Urinary bladder (tissue), 4 donors: Measurements from ENCODE around the gene SLC35G4. TPM values are rescaled to one million over a fixed set of nuclear protein-coding genes. Genes with fewer than 3 reads are reported as not detected.
"Not testable (repeated sequence)": the region's sequence is repeated elsewhere in the genome, so short reads cannot be mapped to it uniquely, and the experiment has no call there.

Source experiments
- DNase-seq: peaks from one replicate; pipeline ENCODE4 v3.0.0-alpha.2; 2015; ENCODE audit errors: extremely low spot score
- H3K27ac ChIP-seq: one replicate; pipeline ENCODE4 v1.5.1; 2013; ENCODE audit warnings: low read depth, mild to moderate bottlenecking, moderate library complexity
- H3K36me3 ChIP-seq: one replicate; pipeline ENCODE4 v1.6.1; 2013; ENCODE audit warnings: mild to moderate bottlenecking, moderate library complexity; ENCODE audit not compliant: insufficient read depth
- H3K4me1 ChIP-seq: one replicate; pipeline ENCODE4 v1.6.1; 2013; ENCODE audit warnings: mild to moderate bottlenecking, moderate library complexity; ENCODE audit not compliant: insufficient read depth
- H3K4me3 ChIP-seq: one replicate; pipeline ENCODE4 v1.5.1; 2013; ENCODE audit warnings: low read depth, low read length
- WGBS: extraction: QIAGEN DNeasy Blood & Tissue Kit; methylation state at CpG from one replicate; pipeline ENCODE4 v1.1.7; 2013; 5-methylcytosine and 5-hydroxymethylcytosine counted together
- polyA plus RNA-seq: library from polyadenylated mRNA; stranded (reverse); fragments of 200-250 nt; gene quantifications from one replicate; pipeline ENCODE4 v1.2.3, GENCODE V29; 2013
- total RNA-seq: library from RNA; depleted of rRNA; stranded (reverse); fragments of >200 nt; gene quantifications from one replicate; pipeline ENCODE4 v1.2.3, GENCODE V29; 2014
- donor health status: healthy with polysubstance abuse.
- donor health status: healthy.

Gene SLC35G4
- total and polyA plus RNA-seq, 2 donors: not detected

DNA sequence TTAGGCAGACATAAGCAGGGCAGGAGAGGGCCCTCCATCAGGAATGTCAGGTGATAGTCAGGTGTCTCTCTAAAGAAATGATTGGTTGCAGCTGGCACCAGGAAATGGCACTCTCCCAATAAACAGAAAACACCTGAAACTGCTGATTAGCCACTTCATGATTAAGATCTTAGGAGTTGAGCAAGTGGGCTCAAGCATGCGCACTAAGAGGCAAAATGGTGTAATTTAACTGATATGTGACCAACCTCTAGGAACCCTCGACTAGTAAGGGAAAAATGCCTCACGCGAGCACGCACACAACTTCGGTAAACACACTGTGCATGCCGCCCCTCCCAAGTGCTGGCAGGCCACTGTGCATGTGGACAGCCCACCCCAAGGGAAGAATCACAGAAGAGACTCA, 23.8 kb upstream of the SLC35G4 start:
- H3K4me1 ChIP-seq: no peaks in the 10 kb centered on the region
- no peak overlapping the region for H3K4me3 ChIP-seq
- no peak for DNase-seq
- WGBS: 67% methylated on average over 7 of the region's 7 CpGs
- H3K27ac ChIP-seq: no peak overlapping the region
- no peaks in the 10 kb centered on the region for H3K36me3 ChIP-seq

DNA sequence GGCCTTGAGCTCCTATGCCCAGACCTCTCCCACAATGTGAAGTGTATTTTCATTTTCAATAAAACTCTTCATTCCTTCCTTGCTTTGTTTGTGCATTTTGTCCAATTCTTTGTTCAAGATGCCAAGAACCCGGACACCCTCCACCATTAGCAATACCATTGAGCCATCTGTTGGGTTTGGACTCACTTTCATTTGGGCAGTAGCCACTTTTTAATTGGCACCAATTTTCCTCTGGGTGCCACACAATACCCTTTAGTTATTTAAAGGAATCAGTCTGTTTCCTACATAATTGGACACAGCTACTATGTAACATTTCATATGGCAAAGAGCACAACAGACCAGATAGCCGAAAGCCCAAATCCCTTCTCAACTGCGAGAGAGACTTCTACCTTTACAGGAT, 22.5 kb upstream of the SLC35G4 start:
- Histone ChIP-seq H3K4me1 (no peaks in the 10 kb centered on the region), H3K36me3 (no peaks in the 10 kb centered on the region), H3K27ac (no peak overlapping the region), H3K4me3 (no peak overlapping the region)
- 93% methylated on average over 3 of the region's 3 CpGs for WGBS
- no peak for DNase-seq

DNA sequence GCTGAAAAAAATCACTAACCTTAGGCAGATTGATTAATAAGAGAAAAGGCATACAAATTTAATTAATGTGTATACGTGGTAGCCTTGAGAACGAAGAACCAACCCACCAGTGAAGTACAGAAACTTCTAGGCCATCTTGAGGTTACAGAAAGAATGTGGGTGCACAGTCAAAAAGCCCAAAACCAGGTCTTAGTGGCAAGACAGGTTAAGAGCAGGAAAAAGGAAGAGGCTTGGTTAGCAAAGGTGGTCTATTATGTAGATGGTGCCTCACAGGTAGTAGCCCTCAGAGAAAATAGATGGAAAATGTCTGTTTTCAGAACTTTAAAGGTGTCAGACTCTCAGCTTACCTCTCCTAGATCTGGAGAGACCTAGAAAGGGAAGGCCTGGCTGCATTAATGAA, 22.0 kb upstream of the SLC35G4 start:
- no peak overlapping the region for H3K4me3 ChIP-seq
- WGBS: 90% methylated on average over 2 of the region's 2 CpGs
- H3K36me3 ChIP-seq: no peaks in the 10 kb centered on the region
- no peak overlapping the region for H3K27ac ChIP-seq
- no peaks in the 10 kb centered on the region for H3K4me1 ChIP-seq
- DNase-seq: no peak

DNA sequence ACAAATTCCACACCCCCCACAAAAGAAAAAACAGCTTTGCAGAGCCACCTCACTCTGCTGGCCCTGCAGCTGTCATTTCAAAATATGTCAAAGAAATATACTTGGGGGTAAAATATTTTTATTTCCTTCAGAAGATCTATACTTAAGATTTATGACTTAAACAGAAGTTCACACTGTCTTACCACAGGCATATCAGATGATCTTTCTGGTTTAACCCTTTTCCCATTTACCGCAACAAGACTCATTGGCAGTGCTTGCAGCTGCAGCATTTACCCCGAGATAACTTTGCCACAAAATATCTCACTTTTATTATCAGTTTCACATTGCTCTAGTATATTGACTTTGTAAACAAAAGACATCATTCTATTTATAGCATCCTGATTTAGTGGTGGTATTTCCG, 21.6 kb upstream of the SLC35G4 start:
- no peak for DNase-seq
- H3K4me1 ChIP-seq: no peaks in the 10 kb centered on the region
- WGBS: 38% methylated on average over 3 of the region's 3 CpGs
- H3K36me3 ChIP-seq: no peaks in the 10 kb centered on the region
- no peak overlapping the region for H3K27ac ChIP-seq
- no peak overlapping the region for H3K4me3 ChIP-seq

DNA sequence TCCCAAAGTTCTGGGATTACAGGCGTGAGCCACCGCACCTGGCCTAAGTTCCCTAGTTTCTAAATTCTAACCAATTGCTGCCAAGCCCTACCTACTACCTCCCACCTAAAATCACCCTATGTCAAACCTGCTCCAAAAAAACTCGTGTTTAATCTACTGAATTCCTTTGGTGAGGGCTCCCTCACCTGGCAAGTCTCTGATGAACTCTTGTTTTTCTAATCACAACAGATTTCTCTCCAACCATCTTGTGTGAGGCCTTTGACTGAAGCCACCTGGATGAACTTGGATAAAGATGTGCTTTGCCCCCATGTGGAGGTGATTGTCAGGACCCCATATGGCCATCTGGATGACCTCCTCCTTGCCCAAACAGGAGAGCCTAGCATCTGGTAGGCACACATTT, 17.4 kb upstream of the SLC35G4 start:
- WGBS: 81% methylated on average over 3 of the region's 3 CpGs
- H3K27ac ChIP-seq: no peak overlapping the region

DNA sequence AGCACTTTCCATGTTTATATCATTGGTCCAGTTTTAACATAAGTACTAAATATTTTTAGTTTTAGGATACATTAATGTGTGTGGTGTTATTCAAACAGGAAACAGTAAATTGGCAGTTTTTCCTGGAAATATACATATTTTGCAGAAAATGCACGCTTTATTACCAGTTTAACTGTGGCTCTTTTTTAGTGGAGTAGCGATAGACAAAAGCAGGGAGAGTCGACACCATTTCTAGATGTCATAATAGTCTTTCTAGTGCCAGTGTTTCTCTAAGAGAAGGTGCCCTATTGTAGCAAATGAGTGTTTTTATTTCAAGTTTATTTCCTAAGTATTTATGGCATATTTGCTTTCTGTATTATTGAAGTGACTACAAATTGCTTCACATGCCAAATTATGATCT, 9.1 kb upstream of the SLC35G4 start:
- Histone ChIP-seq H3K4me3 (no peak overlapping the region), H3K4me1 (no peaks in the 10 kb centered on the region)
- DNase-seq: no peak

More for the DNA sequence above, 17.4 kb upstream of the SLC35G4 start:
- no peak for DNase-seq
- Histone ChIP-seq H3K36me3 (no peaks in the 10 kb centered on the region), H3K4me3 (no peak overlapping the region), H3K4me1 (no peaks in the 10 kb centered on the region)

DNA sequence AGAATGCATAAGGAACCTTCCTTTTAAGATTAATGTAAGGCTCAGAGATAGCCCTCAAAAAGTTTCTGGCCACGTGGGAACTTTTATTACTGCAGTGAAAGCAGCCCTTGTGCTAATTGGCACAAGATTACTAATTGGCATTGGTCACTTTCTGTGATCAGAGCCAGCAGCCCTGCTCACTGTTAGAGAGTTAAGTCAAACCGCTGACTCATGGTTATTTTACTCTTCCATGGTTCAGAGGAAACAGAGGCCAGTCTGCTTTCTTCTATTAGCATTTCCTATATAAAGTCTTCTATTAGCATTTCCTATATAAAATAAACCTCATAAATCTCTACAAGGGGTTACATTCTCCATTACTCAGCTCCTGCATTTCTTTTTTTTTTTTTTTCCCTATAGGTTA, 1.5 kb upstream of the SLC35G4 start:
- H3K4me3 ChIP-seq: no peak overlapping the region
- no peak for DNase-seq
- H3K4me1 ChIP-seq: no peaks in the 10 kb centered on the region
- H3K36me3 ChIP-seq: no peaks in the 10 kb centered on the region
- 22% methylated on average over 2 of the region's 2 CpGs for WGBS
- no peak overlapping the region for H3K27ac ChIP-seq

More for the DNA sequence above, 9.1 kb upstream of the SLC35G4 start:
- 56% methylated on average over 3 of the region's 3 CpGs for WGBS
- no peaks in the 10 kb centered on the region for H3K36me3 ChIP-seq
- H3K27ac ChIP-seq: no peak overlapping the region

DNA sequence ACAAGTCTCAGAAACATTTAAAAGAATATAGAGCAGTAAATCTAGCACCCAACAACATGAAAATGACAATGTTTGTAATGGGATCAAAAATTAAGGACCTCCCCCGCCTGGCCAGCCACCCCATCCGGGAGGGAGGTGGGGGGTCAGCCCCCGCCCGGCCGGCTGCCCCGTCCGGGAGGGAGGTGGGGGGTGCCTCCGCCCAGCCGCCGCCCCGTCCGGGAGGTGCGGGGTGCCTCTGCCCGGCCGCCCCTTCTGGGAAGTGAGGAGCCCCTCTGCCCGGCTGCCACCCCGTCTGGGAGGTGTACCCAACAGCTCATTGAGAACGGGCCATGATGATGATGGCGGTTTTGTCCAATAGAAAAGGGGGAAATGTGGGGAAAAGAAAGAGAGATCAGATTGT, 778 bp upstream of the SLC35G4 start:
- 78% methylated on average over 8 of the region's 19 CpGs for WGBS
- H3K4me1 ChIP-seq, H3K36me3 ChIP-seq, DNase-seq, H3K4me3 ChIP-seq, H3K27ac ChIP-seq: not testable (repeated sequence)

DNA sequence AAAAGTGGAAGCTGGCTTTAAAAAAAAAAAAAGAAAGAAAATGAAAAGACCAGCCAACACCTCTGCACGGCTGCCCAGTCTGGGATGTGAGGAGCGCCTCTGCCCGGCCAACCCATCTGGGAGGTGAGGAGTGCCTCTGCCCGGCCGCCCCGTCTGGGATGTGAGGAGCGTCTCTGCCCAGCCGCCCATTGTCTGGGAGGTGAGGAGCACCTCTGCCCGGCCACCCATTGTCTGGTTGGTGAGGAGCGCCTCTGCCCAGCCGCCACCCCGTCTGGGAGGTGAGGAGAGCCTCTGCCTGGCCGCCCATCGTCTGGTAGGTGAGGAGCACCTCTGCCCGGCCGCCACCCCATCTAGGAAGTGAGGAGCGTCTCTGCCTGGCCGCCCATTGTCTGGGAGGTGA, 3.7 kb downstream of the SLC35G4 start:
- WGBS: 94% methylated on average over 18 of the region's 18 CpGs

DNA sequence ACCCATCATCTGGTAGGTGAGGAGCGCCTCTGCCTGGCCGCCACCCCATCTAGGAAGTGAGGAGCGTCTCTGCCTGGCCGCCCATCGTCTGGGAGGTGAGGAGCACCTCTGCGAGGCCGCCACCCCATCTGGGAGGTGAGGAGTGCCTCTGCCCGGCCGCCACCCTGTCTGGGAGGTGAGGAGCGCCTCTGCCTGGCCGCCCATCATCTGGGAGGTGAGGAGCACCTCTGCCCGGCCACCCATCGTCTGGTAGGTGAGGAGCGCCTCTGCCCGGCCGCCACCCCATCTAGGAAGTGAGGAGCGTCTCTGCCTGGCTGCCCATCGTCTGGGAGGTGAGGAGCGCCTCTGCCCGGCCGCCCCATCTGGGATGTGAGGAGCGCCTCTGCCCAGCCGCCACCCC, 4.2 kb downstream of the SLC35G4 start:
- H3K4me1 ChIP-seq, H3K4me3 ChIP-seq, DNase-seq, H3K36me3 ChIP-seq, H3K27ac ChIP-seq: not testable (repeated sequence)
- WGBS: 89% methylated on average over 22 of the region's 23 CpGs

More for the DNA sequence above, 3.7 kb downstream of the SLC35G4 start:
- H3K27ac ChIP-seq, DNase-seq, H3K4me1 ChIP-seq, H3K4me3 ChIP-seq, H3K36me3 ChIP-seq: not testable (repeated sequence)

DNA sequence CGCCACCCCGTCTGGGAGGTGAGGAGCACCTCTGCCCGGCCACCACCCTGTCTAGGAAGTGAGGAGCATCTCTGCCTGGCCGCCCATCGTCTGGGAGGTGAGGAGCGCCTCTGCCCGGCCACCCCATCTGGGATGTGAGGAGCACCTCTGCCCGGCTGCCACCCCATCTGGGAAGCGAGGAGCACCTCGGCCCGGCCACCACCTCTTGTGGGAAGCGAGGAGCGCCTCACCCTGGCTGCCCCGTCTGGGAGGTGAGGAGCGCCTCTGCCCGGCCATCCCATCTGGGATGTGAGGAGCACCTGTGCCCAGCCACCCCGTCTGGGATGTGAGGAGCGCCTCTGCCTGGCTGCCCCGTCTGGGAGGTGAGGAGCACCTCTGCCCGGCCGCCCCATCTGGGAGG, 4.6 kb downstream of the SLC35G4 start:
- not testable (repeated sequence) for H3K4me1 ChIP-seq, DNase-seq, H3K4me3 ChIP-seq, H3K36me3 ChIP-seq, H3K27ac ChIP-seq
- WGBS: 87% methylated on average over 21 of the region's 21 CpGs

DNA sequence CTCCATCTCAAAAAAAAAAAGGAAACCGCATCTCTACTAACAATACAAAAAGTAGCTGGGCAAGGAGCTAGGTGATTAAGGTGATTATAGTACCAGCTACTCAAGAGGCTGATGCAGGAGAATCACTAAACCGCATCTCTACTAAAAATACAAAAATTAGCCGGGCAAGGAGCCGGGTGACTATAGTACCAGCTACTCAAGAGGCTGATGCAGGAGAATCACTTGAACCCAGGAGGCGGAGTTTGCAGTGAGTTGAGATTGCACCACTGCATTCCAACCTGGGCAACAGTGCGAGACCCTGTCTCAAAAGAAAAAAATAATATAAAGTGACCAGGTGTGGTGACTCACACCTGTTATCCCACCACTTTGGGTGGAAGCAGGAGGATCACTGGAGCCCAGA, 5.6 kb downstream of the SLC35G4 start:
- WGBS: 88% methylated on average over 5 of the region's 6 CpGs
- not testable (repeated sequence) for H3K4me3 ChIP-seq, H3K4me1 ChIP-seq, H3K36me3 ChIP-seq, DNase-seq, H3K27ac ChIP-seq

DNA sequence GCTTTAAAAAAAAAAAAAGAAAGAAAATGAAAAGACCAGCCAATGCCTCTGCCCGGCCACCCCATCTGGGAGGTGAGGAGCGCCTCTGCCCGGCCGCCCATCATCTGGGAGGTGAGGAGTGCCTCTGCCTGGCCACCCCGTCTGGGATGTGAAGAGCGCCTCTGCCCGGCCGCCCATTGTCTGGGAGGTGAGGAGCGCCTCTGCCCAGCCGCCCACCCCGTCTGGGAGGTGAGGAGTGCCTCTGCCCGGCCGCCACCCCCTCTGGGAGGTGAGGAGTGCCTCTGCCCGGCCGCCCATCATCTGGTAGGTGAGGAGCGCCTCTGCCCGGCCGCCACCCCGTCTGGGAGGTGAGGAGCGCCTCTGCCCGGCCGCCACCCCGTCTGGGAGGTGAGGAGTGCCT, 37.9 kb downstream of the SLC35G4 start:
- not testable (repeated sequence) for H3K27ac ChIP-seq, H3K4me1 ChIP-seq, DNase-seq, H3K4me3 ChIP-seq, H3K36me3 ChIP-seq
- WGBS: 95% methylated on average over 23 of the region's 23 CpGs

DNA sequence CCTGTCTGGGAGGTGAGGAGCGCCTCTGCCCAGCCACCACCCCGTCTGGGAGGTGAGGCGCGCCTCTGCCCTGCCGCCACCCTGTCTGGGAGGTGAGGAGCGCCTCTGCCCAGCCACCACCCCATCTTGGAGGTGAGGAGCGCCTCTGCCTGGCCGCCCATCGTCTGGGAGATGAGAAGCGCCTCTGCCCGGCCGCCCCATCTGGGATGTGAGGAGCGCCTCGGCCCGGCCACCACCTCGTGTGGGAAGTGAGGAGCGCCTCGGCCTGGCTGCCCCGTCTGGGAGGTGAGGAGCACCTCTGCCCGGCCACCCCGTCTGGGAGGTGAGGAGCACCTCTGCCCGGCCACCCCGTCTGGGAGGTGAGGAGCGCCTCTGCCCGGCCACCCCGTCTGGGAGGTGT, 38.4 kb downstream of the SLC35G4 start:
- not testable (repeated sequence) for DNase-seq, H3K4me1 ChIP-seq, H3K4me3 ChIP-seq, H3K36me3 ChIP-seq, H3K27ac ChIP-seq
- 96% methylated on average over 26 of the region's 26 CpGs for WGBS

DNA sequence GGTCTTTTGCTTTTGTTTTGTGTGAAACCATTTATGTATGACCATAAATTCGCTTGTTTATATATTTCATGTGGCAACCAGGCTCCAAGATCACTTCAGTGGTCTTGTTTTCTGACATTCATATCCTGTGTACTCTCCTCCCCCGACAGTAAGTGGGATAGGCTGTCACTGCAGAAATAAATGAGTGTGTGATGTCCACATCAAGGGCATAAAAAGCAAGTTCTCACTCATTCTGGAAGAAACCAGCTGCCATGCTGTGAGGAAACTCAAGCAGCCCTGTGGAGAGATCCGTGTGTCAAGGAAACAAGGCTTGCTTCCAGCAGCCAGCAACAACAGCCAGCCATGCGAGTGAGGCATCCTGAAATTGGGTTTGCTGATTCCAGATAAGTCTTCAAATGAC, 40.4 kb downstream of the SLC35G4 start:
- H3K36me3 ChIP-seq: no peaks in the 10 kb centered on the region
- H3K27ac ChIP-seq: no peak overlapping the region
- H3K4me3 ChIP-seq: no peak overlapping the region
- no peak for DNase-seq
- H3K4me1 ChIP-seq: no peaks in the 10 kb centered on the region
- 71% methylated on average over 4 of the region's 4 CpGs for WGBS
